GM23338 (cell line): Measurements from ENCODE around the gene GGPS1. TPM values are rescaled to one million over a fixed set of nuclear protein-coding genes. Genes with fewer than 3 reads are reported as not detected.
"Not testable (repeated sequence)": the region's sequence is repeated elsewhere in the genome, so short reads cannot be mapped to it uniquely, and the experiment has no call there.

ENCODE experiments used
- ATAC-seq: fragments of 200-7000 bp; cut with Tn5 transposase; 3 replicates; pipeline ENCODE4 v1.9.1; 2020
- DNase-seq: peaks from one replicate; pipeline ENCODE4 v3.0.0-alpha.2; 2015; ENCODE audit warnings: low spot score
- H2AFZ ChIP-seq: fragments of 200-600 bp; sonication (generic); 2 replicates; pipeline ENCODE4 v1.8.0; 2016; ENCODE audit warnings: antibody characterized with exemption, mild to moderate bottlenecking, moderate library complexity
- H3F3A ChIP-seq: fragments of 200-600 bp; sonication (generic); replicated peaks from 2 replicates; pipeline ENCODE4 v1.8.0; 2017; ENCODE audit warnings: antibody characterized with exemption, mixed run types, low read depth
- H3K27ac ChIP-seq: fragments of 200-600 bp; sonication (generic); 2 replicates; pipeline ENCODE4 v1.6.1; 2016; ENCODE audit warnings: low read depth
- H3K27me3 ChIP-seq: fragments of 200-600 bp; sonication (generic); 2 replicates; pipeline ENCODE4 v1.8.0; 2016; ENCODE audit warnings: mild to moderate bottlenecking, mixed run types, moderate library complexity; ENCODE audit not compliant: insufficient read depth
- H3K36me3 ChIP-seq: fragments of 200-600 bp; sonication (generic); 2 replicates; pipeline ENCODE4 v1.8.0; 2016; ENCODE audit warnings: mild to moderate bottlenecking; ENCODE audit not compliant: insufficient read depth
- H3K4me1 ChIP-seq: fragments of 200-600 bp; sonication (generic); 2 replicates; pipeline ENCODE4 v1.8.0; 2016; ENCODE audit warnings: mild to moderate bottlenecking, moderate library complexity; ENCODE audit not compliant: insufficient read depth
- H3K4me2 ChIP-seq: fragments of 200-600 bp; sonication (generic); 2 replicates; pipeline ENCODE4 v1.7.1; 2017; ENCODE audit warnings: mixed run types
- H3K4me3 ChIP-seq: fragments of 200-600 bp; sonication (generic); 2 replicates; pipeline ENCODE4 v1.6.1; 2016; ENCODE audit warnings: mixed run types
- H3K79me2 ChIP-seq: fragments of 200-600 bp; sonication (generic); replicated peaks from 2 replicates; pipeline ENCODE4 v1.8.0; 2017; ENCODE audit warnings: mild to moderate bottlenecking; ENCODE audit not compliant: insufficient read depth
- H3K9me2 ChIP-seq: fragments of 200-600 bp; sonication (generic); 2 replicates; pipeline ENCODE4 v1.8.0; 2017; ENCODE audit not compliant: insufficient read depth
- H4K20me1 ChIP-seq: fragments of 200-600 bp; sonication (generic); replicated peaks from 2 replicates; pipeline ENCODE4 v1.8.0; 2017; ENCODE audit warnings: mild to moderate bottlenecking; ENCODE audit not compliant: insufficient read depth
- H3K27ac Mint-ChIP-seq: 2 replicates; pipeline ENCODE4 v1.8.0; 2020; ENCODE audit warnings: inconsistent platforms, mild to moderate bottlenecking, moderate library complexity, mixed read lengths
- H3K27me3 Mint-ChIP-seq: 3 replicates; pipeline ENCODE4 v1.8.0; 2022; ENCODE audit warnings: low read depth, mild to moderate bottlenecking, moderate library complexity, mixed read lengths, inconsistent platforms; ENCODE audit not compliant: insufficient read depth, poor library complexity
- H3K36me3 Mint-ChIP-seq: 3 replicates; pipeline ENCODE4 v1.8.0; 2021; ENCODE audit warnings: low read depth, mild to moderate bottlenecking, inconsistent platforms, moderate library complexity, mixed read lengths
- H3K4me1 Mint-ChIP-seq: 3 replicates; pipeline ENCODE4 v1.8.0; 2020; ENCODE audit warnings: mild to moderate bottlenecking, inconsistent platforms, mixed read lengths
- H3K4me3 Mint-ChIP-seq: 3 replicates; pipeline ENCODE4 v1.8.0; 2021; ENCODE audit warnings: moderate library complexity, mild to moderate bottlenecking, inconsistent platforms, mixed read lengths
- H3K9me3 Mint-ChIP-seq: 3 replicates; pipeline ENCODE4 v1.8.0; 2020; ENCODE audit warnings: moderate library complexity, mild to moderate bottlenecking, inconsistent platforms, mixed read lengths
- CREB1 ChIP-seq: fragments of 250-450 bp; sonication (Bioruptor Pico); IDR thresholded peaks from 2 replicates; pipeline ENCODE4 v1.5.0; 2020; ENCODE audit warnings: low read depth, mild to moderate bottlenecking, moderate library complexity
- EZH2 ChIP-seq: fragments of 200-600 bp; sonication (generic); IDR thresholded peaks from one replicate; pipeline ENCODE4 v1.8.0; 2017; ENCODE audit warnings: antibody characterized with exemption, mild to moderate bottlenecking, low read depth; ENCODE audit not compliant: unreplicated experiment
- JUNB ChIP-seq: IDR thresholded peaks from one replicate; pipeline ENCODE4 v1.6.1; 2016; ENCODE audit warnings: antibody characterized with exemption; ENCODE audit not compliant: unreplicated experiment
- POLR2AphosphoS5 ChIP-seq: IDR thresholded peaks from 2 replicates; pipeline ENCODE4 v1.6.1; 2016; ENCODE audit warnings: antibody characterized with exemption, low read depth
- STAT1 ChIP-seq: IDR thresholded peaks from one replicate; pipeline ENCODE4 v1.6.1; 2016; ENCODE audit warnings: antibody characterized with exemption; ENCODE audit not compliant: unreplicated experiment
- ZNF114 ChIP-seq: fragments of 250-450 bp; sonication (Bioruptor Pico); IDR thresholded peaks from 2 replicates; pipeline ENCODE4 v1.5.0; 2020; ENCODE audit warnings: mild to moderate bottlenecking, moderate library complexity
- polyA plus RNA-seq: library from polyadenylated mRNA; unstranded; fragments of >200 nt; fragmentation: Nextera tagmentation; extraction: Ambion mirVana; gene quantifications from 2 replicates; pipeline ENCODE4 v1.2.1, GENCODE V29; 2016
- total RNA-seq: library from RNA; depleted of rRNA; stranded (reverse); fragments of >200 nt; shearing (Covaris generic); gene quantifications from 2 replicates; pipeline ENCODE4 v1.2.3, GENCODE V29; 2014
- TF ChIP-seq, protein P1 (sequence below): fragments of 250-450 bp; sonication (Bioruptor Pico); IDR thresholded peaks from 2 replicates; pipeline ENCODE4 v1.5.0; 2020; ENCODE audit warnings: mild to moderate bottlenecking, moderate library complexity
- TF ChIP-seq, protein P2 (sequence below): IDR thresholded peaks from 2 replicates; pipeline ENCODE4 v1.6.1; 2016; ENCODE audit warnings: antibody characterized with exemption
- TF ChIP-seq, protein P3 (sequence below): IDR thresholded peaks from one replicate; pipeline ENCODE4 v1.6.1; 2018; ENCODE audit warnings: antibody characterized with exemption; ENCODE audit not compliant: unreplicated experiment
- TF ChIP-seq, protein P4 (sequence below), 2 experiments: fragments of 200-600 bp in 1 of 2; sonication (generic) in 1 of 2; conservative IDR thresholded peaks; 2 replicates each; pipeline versions ENCODE4 v1.5.1 to v1.6.1; 2016 to 2017; ENCODE audit warnings: antibody characterized with exemption in 2 of 2, low read depth in 2 of 2, mild to moderate bottlenecking in 2 of 2, moderate library complexity in 1 of 2

Gene GGPS1
- total and polyA plus RNA-seq, 2 experiments from 2014 or later = 33.9 to 56.8 TPM

DNA sequence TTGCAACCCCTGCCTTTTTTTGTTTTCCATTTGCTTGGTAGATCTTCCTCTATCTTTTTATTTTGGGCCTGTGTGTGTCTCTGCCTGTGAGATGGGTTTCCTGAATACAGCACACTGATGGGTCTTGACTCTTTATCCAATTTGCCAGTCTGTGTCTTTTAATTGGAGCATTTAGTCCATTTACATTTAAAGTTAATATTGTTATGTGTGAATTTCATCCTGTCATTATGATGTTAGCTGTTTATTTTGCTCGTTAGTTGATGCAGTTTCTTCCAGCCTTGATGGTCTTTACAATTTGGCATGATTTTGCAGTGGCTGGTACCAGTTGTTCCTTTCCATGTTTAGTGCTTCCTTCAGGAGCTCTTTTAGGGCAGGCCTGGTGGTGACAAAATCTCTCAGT, 57.3 kb downstream of the GGPS1 start:
- not testable (repeated sequence) for H3K4me2 ChIP-seq, H3K27me3 ChIP-seq, H3F3A ChIP-seq, H3K27ac Mint-ChIP-seq, H3K9me2 ChIP-seq, H2AFZ ChIP-seq, H3K4me1 ChIP-seq, H3K4me1 Mint-ChIP-seq, DNase-seq, H3K4me3 ChIP-seq, H3K36me3 ChIP-seq, H3K4me3 Mint-ChIP-seq, H4K20me1 ChIP-seq, ATAC-seq, H3K27me3 Mint-ChIP-seq, H3K27ac ChIP-seq
- Mint-ChIP-seq H3K9me3 (peaks cover 62% of the 10 kb centered on the region), H3K36me3 (peaks cover 72% of the 10 kb centered on the region)
- peaks cover 63% of the 10 kb centered on the region for H3K79me2 ChIP-seq

DNA sequence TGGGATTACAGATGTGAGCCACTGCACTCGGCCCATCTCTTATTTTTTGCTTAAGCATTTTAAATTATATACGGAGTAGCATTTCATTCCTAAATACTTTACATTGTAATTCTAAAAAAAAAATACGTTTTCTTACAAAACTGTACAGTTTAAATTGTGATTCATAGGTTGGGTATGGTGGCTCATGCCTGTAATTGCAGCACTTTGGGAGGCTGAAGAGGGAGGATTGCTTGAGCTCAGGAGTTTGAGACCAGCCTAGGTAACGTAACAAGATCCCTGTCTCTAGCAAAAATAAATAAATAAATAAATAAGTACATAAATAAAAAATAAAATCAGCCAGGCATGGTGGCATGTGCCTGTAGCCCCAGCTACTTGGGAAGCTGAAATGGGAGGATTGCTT, 63.5 kb downstream of the GGPS1 start:
- no peak overlapping the region for H3K27ac Mint-ChIP-seq
- no peaks in the 10 kb centered on the region for H3K4me1 Mint-ChIP-seq
- peaks cover 36% of the 10 kb centered on the region for H3K9me3 Mint-ChIP-seq
- peaks cover 75% of the 10 kb centered on the region for H3K79me2 ChIP-seq
- H3K4me3 Mint-ChIP-seq = no peak overlapping the region
- H3K4me1 ChIP-seq = no peaks in the 10 kb centered on the region
- no peaks in the 10 kb centered on the region for H3F3A ChIP-seq
- no peak for DNase-seq
- no peak overlapping the region for H3K27ac ChIP-seq
- H3K36me3 Mint-ChIP-seq = peaks cover 47% of the 10 kb centered on the region
- no peaks in the 10 kb centered on the region for H3K27me3 ChIP-seq
- H3K4me2 ChIP-seq = no peak overlapping the region
- H3K27me3 Mint-ChIP-seq = no peaks in the 10 kb centered on the region
- no peak for ATAC-seq
- H3K36me3 ChIP-seq = 0 out of 2 replicates have a peak, but pooled peaks cover 7% of the 10 kb centered on the region
- H4K20me1 ChIP-seq = 0 out of 2 replicates have a peak, but pooled peaks cover 3% of the 10 kb centered on the region
- H2AFZ ChIP-seq = no peak overlapping the region
- no peak overlapping the region for H3K4me3 ChIP-seq
- H3K9me2 ChIP-seq = no peaks in the 10 kb centered on the region
- TF ChIP-seq EZH2 (no peak), CREB1 (CRISPR knock-in tag) (no peak), STAT1 (no peak), JUNB (no peak), ZNF114 (CRISPR knock-in tag) (no peak), POLR2AphosphoS5 (no peak)
- TF ChIP-seq, protein P1, sequence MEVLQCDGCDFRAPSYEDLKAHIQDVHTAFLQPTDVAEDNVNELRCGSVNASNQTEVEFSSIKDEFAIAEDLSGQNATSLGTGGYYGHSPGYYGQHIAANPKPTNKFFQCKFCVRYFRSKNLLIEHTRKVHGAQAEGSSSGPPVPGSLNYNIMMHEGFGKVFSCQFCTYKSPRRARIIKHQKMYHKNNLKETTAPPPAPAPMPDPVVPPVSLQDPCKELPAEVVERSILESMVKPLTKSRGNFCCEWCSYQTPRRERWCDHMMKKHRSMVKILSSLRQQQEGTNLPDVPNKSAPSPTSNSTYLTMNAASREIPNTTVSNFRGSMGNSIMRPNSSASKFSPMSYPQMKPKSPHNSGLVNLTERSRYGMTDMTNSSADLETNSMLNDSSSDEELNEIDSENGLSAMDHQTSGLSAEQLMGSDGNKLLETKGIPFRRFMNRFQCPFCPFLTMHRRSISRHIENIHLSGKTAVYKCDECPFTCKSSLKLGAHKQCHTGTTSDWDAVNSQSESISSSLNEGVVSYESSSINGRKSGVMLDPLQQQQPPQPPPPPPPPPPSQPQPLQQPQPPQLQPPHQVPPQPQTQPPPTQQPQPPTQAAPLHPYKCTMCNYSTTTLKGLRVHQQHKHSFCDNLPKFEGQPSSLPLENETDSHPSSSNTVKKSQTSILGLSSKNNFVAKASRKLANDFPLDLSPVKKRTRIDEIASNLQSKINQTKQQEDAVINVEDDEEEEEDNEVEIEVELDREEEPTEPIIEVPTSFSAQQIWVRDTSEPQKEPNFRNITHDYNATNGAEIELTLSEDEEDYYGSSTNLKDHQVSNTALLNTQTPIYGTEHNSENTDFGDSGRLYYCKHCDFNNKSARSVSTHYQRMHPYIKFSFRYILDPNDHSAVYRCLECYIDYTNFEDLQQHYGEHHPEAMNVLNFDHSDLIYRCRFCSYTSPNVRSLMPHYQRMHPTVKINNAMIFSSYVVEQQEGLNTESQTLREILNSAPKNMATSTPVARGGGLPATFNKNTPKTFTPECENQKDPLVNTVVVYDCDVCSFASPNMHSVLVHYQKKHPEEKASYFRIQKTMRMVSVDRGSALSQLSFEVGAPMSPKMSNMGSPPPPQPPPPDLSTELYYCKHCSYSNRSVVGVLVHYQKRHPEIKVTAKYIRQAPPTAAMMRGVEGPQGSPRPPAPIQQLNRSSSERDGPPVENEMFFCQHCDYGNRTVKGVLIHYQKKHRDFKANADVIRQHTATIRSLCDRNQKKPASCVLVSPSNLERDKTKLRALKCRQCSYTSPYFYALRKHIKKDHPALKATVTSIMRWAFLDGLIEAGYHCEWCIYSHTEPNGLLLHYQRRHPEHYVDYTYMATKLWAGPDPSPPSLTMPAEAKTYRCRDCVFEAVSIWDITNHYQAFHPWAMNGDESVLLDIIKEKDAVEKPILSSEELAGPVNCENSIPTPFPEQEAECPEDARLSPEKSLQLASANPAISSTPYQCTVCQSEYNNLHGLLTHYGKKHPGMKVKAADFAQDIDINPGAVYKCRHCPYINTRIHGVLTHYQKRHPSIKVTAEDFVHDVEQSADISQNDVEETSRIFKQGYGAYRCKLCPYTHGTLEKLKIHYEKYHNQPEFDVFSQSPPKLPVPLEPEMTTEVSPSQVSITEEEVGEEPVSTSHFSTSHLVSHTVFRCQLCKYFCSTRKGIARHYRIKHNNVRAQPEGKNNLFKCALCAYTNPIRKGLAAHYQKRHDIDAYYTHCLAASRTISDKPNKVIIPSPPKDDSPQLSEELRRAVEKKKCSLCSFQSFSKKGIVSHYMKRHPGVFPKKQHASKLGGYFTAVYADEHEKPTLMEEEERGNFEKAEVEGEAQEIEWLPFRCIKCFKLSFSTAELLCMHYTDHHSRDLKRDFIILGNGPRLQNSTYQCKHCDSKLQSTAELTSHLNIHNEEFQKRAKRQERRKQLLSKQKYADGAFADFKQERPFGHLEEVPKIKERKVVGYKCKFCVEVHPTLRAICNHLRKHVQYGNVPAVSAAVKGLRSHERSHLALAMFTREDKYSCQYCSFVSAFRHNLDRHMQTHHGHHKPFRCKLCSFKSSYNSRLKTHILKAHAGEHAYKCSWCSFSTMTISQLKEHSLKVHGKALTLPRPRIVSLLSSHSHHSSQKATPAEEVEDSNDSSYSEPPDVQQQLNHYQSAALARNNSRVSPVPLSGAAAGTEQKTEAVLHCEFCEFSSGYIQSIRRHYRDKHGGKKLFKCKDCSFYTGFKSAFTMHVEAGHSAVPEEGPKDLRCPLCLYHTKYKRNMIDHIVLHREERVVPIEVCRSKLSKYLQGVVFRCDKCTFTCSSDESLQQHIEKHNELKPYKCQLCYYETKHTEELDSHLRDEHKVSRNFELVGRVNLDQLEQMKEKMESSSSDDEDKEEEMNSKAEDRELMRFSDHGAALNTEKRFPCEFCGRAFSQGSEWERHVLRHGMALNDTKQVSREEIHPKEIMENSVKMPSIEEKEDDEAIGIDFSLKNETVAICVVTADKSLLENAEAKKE (CRISPR knock-in tag) = no peak
- TF ChIP-seq, protein P2, sequence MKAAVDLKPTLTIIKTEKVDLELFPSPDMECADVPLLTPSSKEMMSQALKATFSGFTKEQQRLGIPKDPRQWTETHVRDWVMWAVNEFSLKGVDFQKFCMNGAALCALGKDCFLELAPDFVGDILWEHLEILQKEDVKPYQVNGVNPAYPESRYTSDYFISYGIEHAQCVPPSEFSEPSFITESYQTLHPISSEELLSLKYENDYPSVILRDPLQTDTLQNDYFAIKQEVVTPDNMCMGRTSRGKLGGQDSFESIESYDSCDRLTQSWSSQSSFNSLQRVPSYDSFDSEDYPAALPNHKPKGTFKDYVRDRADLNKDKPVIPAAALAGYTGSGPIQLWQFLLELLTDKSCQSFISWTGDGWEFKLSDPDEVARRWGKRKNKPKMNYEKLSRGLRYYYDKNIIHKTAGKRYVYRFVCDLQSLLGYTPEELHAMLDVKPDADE = no peak
- TF ChIP-seq, protein P3, sequence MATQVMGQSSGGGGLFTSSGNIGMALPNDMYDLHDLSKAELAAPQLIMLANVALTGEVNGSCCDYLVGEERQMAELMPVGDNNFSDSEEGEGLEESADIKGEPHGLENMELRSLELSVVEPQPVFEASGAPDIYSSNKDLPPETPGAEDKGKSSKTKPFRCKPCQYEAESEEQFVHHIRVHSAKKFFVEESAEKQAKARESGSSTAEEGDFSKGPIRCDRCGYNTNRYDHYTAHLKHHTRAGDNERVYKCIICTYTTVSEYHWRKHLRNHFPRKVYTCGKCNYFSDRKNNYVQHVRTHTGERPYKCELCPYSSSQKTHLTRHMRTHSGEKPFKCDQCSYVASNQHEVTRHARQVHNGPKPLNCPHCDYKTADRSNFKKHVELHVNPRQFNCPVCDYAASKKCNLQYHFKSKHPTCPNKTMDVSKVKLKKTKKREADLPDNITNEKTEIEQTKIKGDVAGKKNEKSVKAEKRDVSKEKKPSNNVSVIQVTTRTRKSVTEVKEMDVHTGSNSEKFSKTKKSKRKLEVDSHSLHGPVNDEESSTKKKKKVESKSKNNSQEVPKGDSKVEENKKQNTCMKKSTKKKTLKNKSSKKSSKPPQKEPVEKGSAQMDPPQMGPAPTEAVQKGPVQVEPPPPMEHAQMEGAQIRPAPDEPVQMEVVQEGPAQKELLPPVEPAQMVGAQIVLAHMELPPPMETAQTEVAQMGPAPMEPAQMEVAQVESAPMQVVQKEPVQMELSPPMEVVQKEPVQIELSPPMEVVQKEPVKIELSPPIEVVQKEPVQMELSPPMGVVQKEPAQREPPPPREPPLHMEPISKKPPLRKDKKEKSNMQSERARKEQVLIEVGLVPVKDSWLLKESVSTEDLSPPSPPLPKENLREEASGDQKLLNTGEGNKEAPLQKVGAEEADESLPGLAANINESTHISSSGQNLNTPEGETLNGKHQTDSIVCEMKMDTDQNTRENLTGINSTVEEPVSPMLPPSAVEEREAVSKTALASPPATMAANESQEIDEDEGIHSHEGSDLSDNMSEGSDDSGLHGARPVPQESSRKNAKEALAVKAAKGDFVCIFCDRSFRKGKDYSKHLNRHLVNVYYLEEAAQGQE = no peak
- TF ChIP-seq, protein P4, sequence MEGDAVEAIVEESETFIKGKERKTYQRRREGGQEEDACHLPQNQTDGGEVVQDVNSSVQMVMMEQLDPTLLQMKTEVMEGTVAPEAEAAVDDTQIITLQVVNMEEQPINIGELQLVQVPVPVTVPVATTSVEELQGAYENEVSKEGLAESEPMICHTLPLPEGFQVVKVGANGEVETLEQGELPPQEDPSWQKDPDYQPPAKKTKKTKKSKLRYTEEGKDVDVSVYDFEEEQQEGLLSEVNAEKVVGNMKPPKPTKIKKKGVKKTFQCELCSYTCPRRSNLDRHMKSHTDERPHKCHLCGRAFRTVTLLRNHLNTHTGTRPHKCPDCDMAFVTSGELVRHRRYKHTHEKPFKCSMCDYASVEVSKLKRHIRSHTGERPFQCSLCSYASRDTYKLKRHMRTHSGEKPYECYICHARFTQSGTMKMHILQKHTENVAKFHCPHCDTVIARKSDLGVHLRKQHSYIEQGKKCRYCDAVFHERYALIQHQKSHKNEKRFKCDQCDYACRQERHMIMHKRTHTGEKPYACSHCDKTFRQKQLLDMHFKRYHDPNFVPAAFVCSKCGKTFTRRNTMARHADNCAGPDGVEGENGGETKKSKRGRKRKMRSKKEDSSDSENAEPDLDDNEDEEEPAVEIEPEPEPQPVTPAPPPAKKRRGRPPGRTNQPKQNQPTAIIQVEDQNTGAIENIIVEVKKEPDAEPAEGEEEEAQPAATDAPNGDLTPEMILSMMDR (conservative IDR thresholded peaks at IDR 0.05; ENCODE audit: low read depth in 2 of 2) = no peak
